22Rv1 (cell line): ENCODE measurements around the gene ZBTB7C.

Source experiments
- H3K27ac ChIP-seq: fragments of 450-650 bp; 2 replicates; pipeline ENCODE4 v1.5.1; 2017
- CTCF ChIP-seq: fragments of 450-650 bp; IDR thresholded peaks from 2 replicates; pipeline ENCODE4 v1.5.1; 2017; ENCODE audit warnings: mild to moderate bottlenecking
- ZFX ChIP-seq: fragments of 450-650 bp; IDR thresholded peaks from 2 replicates; pipeline ENCODE4 v1.6.1; 2017; ENCODE audit warnings: antibody characterized with exemption, borderline replicate concordance

The ZBTB7C gene

DNA sequence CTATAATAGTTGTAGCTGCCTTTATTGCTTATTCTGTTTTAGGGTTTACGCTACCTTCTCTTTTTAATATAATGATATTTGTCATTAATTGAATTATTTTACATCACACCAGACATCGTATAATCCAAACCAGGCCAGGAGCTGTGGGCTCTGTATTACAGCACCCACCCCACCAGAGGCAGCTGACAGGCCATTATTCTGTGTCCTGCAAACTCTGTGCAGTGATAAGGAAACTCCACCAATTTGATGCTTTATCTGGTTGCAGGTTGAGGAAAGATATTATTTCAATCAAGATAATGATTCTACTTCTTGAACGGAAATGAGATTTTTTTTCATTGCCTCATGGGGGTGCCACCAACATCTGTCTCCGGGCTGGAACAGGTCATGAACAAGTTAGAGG is 227.3 kb downstream of the ZBTB7C start:
- no peak for TF ChIP-seq CTCF
- TF ChIP-seq ZFX: no peak
- H3K27ac ChIP-seq: no peak overlapping the region

- no peak overlapping the region for H3K27ac ChIP-seq
- TF ChIP-seq ZFX (no peak), CTCF (no peak)
Measured at GRCh38 chr18:48181087-48181823, 227.9 kb downstream of the ZBTB7C start.

DNA sequence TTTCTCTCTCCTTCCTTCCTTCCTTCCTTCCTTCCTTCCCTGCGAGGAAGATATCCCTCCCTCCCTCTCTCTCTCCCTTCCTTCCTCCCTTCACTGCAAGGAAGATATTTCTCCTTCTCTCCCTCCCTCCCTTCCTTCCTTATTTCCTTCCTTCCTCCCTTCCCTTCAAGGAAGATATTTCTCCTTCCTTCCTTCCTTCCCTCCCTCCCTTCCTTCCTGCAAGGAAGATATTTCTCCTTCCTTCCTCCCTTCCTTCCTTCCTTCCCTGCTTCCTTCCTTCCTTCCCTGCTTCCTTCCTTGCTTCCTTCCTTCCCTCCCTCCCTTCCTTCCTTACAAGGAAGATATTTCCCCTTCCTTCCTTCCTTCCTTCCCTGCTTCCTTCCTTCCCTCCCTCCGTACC is 229.5 kb downstream of the ZBTB7C start:
- TF ChIP-seq ZFX: no peak
- no peak for TF ChIP-seq CTCF
- no peak overlapping the region for H3K27ac ChIP-seq

DNA sequence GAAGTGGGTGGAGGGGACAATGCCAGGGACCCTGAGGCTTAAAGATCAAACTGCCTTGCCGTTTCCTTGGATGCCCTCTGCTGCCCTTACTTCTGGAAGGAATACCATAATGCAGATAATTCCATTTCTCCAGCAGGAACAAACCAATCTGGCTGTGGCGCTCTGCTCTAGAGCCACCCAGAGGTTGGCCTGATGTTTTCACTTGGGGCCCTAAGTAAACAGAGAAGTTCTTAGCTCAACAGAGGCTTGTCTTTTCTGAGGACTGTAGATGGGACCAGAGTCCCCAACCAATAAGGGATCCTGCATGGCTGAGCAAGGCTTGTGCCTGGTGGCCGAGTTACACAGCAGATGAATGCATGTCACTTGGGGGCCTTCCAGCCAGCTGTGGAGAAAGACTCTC is 230.2 kb downstream of the ZBTB7C start:
- TF ChIP-seq ZFX: no peak
- no peak for TF ChIP-seq CTCF

GRCh38 chr18:48176909-48177308 is 232.3 kb downstream of the ZBTB7C start:
- TF ChIP-seq ZFX (no peak), CTCF (no peak)
- no peak overlapping the region for H3K27ac ChIP-seq

More for the DNA sequence above, 230.2 kb downstream of the ZBTB7C start:
- H3K27ac ChIP-seq: no peak overlapping the region

DNA sequence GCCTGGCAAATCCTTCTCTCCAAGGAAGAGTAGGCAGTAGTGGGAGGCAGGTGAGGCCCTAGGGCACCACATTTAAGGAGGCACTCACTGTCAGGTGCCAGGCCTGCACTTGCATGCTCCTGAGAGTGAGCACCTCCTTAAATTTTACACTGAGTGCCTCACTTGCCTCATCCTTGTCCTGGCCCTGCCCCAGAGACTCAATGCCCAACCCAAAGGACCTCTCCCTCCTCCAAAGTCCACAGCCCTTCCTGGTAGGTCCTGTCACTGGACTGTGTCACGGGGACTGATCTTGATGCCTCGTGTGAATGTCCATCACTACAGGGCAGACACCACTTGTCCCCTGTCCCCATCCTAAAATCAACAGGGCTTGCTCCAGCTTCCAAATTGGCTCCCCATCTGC is 235.6 kb downstream of the ZBTB7C start:
- no peak overlapping the region for H3K27ac ChIP-seq
- no peak for TF ChIP-seq ZFX
- no peak for TF ChIP-seq CTCF

DNA sequence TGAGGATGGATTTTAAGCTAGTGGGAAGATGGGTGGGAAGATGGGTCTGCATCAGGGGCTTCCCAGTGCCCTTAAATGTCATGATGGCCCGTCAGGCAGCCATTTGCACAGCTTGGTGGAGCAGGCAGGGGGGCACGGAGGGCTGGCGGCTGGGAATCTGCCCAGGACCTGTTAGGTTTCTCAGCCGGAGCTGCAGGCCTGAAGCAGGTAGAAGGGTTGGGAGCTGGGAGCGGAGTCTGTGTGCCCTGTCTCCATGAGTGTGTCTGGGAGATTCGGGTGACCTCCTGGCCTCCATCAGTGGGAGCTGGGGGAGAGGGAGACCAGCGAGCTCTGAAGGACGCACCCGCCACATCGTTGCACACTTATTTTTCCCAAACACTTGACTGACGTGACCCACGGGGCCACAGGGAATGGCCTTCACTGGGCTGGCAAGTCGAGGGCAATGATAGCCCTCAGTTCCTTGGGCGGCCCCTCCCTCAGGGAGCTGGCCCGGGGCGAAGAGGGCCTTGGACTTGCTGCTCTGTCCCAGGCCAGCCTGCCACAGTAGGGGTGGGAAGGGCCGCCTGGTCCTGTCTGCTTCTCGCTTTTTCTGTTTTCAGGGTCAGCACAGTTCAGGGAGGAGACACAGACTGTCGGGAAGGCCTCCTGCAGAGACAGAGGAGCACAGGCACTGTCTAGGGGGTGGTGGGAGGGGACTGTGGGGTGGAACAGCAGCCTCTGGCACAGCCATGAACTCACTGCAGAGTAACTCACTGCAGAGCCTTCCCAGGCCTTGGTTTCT is 236.8 kb downstream of the ZBTB7C start:
- TF ChIP-seq CTCF: no peak
- TF ChIP-seq ZFX: no peak
- no peak overlapping the region for H3K27ac ChIP-seq
